Hindlimb muscle (tissue), 1 donor: Measurements from ENCODE around the gene SLMAP. TPM values are rescaled to one million over a fixed set of nuclear protein-coding genes. Genes with fewer than 3 reads are reported as not detected.

ENCODE experiments used
- DNase-seq: peaks from one replicate; pipeline ENCODE4 v3.0.0-alpha.2; 2013
- polyA plus RNA-seq: library from polyadenylated mRNA; unstranded; fragments of 120-200 nt; gene quantifications from one replicate; pipeline ENCODE4 v1.2.1, GENCODE V29; 2013; ENCODE audit not compliant: insufficient read length

SLMAP gene
- polyA plus RNA-seq, 1 donor, result 51.0 TPM

DNA sequence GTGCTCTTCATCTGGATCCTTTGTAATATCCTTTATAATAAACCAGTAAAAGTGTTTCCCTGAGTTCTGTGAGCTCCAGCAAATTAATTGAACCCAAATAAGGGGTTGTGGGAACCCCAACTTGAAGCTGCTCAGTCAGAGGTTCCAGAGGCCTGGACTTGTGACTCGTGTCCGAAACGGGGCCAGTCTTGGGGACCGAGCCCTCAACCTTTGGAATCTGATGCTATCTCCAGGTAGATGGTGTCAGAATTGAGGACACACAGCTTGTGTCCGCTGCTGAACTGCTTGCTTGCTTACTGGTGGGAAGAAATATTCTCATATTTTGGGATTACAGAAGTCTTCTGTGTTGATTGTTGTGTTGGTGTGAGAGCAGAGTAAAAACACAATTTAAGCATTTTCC, 212.4 kb downstream of the SLMAP start:
- no peak for DNase-seq

DNA sequence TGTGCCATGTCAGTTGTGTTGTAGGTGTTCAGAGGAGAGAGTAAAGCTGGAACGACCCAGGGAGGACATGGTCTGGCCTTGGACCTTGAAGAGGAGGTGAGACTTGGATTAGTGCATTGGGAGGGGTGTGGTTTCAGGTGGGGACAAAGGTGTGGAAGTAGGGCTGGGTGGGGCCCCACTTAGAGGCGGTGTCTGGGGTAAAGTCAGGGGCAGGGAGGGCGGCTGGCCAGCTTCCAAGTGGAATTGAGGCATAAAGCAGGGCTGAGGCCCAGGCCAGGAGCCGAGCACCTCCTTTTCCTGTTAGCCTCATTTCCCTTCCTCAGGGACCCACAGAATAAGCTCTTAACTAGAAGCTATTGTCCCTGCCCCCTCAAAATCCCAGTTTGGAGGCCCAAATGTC, 215.9 kb downstream of the SLMAP start:
- no peak for DNase-seq

DNA sequence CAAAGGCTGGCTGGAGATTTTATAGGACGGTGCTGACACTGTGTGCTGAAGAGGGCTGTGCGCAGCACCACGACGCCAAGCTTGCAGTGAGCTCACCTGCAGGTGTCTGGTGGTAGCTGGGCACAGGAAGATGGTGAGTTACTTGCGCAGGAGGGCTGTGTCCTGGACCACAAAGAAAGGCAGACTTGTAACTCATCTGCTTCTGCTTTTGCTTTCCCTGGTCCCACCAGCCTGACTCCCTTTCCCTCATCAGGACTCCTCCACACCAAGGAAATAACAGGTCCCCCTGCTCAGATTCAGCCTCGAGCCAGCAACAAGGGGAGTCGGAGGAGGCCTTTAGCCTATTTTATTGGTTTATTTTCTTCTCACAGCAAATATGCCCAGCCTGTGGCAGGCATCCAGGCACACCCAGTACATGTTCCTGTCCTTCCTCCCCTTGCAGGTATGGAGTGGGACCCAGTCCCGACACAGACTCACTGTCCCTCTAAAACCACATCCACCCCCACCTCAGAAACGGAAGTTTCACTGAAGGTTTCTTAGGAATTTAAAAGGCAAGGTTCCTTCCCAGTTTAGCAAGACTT, 216.5 kb downstream of the SLMAP start:
- DNase-seq, result no peak

DNA sequence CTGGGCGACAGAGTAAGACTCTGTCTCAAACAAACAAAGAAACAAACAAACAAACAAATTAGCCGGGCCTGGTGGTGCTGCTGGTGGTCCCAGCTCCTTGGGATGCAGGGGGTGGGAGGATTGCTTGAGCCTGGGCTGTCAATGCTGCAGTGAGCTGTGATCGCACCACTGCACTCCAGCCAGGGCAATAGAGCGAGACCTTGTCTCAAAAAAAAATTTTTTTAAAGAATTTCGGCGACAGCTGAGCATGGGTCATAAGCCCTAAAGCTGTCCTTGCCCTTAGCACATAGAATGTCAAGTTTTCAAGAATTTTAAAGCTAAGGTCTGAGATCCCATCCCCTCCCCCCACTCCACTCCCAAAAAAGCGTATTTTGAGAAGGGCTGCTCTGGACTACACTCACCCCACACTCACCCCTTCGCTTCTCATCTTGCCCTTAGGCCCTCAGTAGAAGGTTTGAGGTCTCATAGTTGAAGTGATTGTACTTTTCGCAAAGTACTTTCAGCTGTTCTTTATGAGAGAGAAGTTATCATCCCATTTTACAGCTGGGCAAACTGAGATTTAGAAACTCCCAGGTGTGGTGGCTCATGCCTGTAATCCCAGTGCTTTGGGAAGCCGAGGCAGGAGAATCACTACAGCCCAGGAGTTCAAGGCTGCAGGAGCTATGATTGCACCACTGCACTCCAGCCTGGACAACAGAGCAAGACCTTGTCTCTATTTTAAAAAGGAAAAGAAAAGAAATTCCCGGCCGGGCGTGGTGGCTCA, 217.8 kb downstream of the SLMAP start:
- DNase-seq, result no peak

DNA sequence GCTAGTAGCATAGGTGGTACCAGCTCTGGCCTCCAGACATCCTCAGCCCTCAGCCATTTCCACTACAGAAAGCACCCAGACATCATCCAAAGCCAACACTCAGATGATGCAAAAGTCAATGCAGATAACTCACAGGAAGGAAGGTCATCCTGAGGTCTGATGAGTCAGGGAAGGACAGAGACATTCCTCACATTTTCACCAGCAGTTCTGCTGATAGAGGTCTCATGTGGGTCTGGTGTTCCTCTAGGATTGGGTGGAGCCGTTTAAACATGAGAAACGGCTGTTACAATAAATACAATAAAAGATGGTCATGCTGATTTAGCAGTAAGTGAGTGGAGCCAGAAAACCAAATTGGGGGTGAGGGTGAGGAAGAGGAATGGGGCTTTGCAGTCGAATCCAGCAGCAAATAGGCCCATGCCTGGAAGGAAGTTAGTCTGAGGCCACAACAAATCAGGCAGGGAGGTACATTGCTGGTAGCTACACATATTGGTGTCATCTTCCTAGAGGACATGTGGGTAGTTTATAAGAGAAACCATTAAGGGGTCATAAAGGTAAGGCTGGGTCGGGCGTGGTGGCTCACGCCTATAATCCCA, 218.8 kb downstream of the SLMAP start:
- no peak for DNase-seq

DNA sequence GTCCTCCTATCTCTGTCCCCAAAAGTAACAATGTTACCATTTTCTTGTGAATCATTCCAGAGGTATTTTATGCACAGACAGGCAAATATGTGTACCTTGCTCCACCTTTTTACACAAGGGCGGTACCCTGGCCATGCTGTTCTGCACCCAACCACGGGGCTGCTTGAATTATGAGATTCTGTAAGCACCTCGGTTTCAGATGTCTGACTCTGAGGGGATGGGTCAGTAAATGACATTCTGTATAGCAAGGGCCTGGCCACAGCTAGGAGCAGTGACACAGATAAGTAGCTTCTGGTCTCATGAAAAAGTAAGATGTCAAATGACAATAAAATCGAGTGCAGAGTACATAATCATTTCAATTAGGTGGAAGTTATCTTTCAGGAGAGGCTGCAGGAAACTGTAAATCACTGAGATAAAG, 221.7 kb downstream of the SLMAP start:
- DNase-seq, result no peak

DNA sequence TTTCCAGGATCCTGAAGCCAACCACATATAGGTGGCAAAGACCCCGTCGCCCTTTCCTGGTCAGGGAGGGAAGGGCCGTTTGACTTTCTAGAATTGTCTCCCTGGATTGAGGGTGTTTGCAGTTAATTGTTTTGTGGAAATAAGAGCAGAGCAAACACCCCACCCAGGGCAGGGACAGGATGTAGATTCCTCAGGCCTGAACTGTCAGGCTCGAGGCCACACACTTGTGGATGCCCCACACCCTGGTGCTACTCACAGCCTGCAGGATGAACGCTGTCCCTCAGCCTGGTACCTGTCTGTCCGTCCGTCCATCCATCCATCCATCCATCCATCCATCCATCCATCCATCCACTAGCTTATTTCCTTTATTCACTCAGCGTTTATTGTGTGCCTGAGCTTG, 222.2 kb downstream of the SLMAP start:
- no peak for DNase-seq

Other genes with a start within 250 kb of the SLMAP start
- gene DNAH12, start 212.0 kb upstream of the SLMAP start, polyA plus RNA-seq, result 0.50 TPM
- gene PDE12, start 200.0 kb upstream of the SLMAP start, polyA plus RNA-seq, result 8.2 TPM
- gene ARF4, start 159.0 kb upstream of the SLMAP start, polyA plus RNA-seq, result 130 TPM
- gene DENND6A, start 63.2 kb upstream of the SLMAP start, polyA plus RNA-seq, result 17.2 TPM